KG1 (cell line): ENCODE results near the gene MAP7D1.

Source experiments
- DNase-seq: peaks from one replicate; lab custom pipeline; 2025; lab: John Stamatoyannopoulos, UW

MAP7D1 gene

GRCh38 chr1:36126797-36127500, 29.0 kb upstream of the MAP7D1 start:
- DNase-seq = no peak

- DNase-seq = no peak
These were observed 27.6 kb upstream of the MAP7D1 start for GRCh38 chr1:36128126-36128904.

- DNase-seq = no peak
These were observed 27.1 kb upstream of the MAP7D1 start for GRCh38 chr1:36128905-36129206.

- no peak for DNase-seq
These were observed 23.9 kb upstream of the MAP7D1 start for GRCh38 chr1:36132029-36132428.

GRCh38 chr1:36133484-36133883, 22.5 kb upstream of the MAP7D1 start:
- DNase-seq = no peak

- DNase-seq = no peak
These were observed 21.9 kb upstream of the MAP7D1 start for GRCh38 chr1:36134031-36134430.

GRCh38 chr1:36134505-36135329, 21.2 kb upstream of the MAP7D1 start:
- DNase-seq = no peak

- DNase-seq = no peak
These were observed 20.7 kb upstream of the MAP7D1 start for GRCh38 chr1:36135330-36135667.

- no peak for DNase-seq
These were observed 20.2 kb upstream of the MAP7D1 start for GRCh38 chr1:36135796-36136195.

GRCh38 chr1:36136535-36136934, 19.4 kb upstream of the MAP7D1 start:
- no peak for DNase-seq

GRCh38 chr1:36137226-36137625, 18.7 kb upstream of the MAP7D1 start:
- no peak for DNase-seq

GRCh38 chr1:36137776-36138175, 18.2 kb upstream of the MAP7D1 start:
- no peak for DNase-seq

- DNase-seq = no peak
These were observed 16.4 kb upstream of the MAP7D1 start for GRCh38 chr1:36139521-36139920.

- DNase-seq = no peak
These were observed 13.8 kb upstream of the MAP7D1 start for GRCh38 chr1:36142121-36142520.

- DNase-seq = no peak
These were observed 12.5 kb upstream of the MAP7D1 start for GRCh38 chr1:36143424-36143823.

- no peak for DNase-seq
These were observed 11.5 kb upstream of the MAP7D1 start for GRCh38 chr1:36144413-36144812.

- peak; percentile 73 for DNase-seq
These were observed 7.1 kb upstream of the MAP7D1 start for GRCh38 chr1:36148821-36149236.

GRCh38 chr1:36149237-36149972, 6.6 kb upstream of the MAP7D1 start, which contains the start of gene TRAPPC3:
TRAPPC3 (minus strand) TSS chr1:36149486; CDS start chr1:36149378, 108 bp downstream.
- peak; percentile 97 for DNase-seq

- no peak for DNase-seq
These were observed 6.0 kb upstream of the MAP7D1 start for GRCh38 chr1:36149973-36150295.

GRCh38 chr1:36150296-36151133, 5.4 kb upstream of the MAP7D1 start:
- peak; percentile 30 for DNase-seq

GRCh38 chr1:36151134-36151844, 4.7 kb upstream of the MAP7D1 start:
- no peak for DNase-seq
